ENCODE measurements around the gene ITPR3. TPM values are rescaled to one million over a fixed set of nuclear protein-coding genes. Genes with fewer than 3 reads are reported as not detected.

Gene ITPR3
- total RNA-seq, 1 donor from 2014 or later = 59.5 TPM

GRCh38 chr6:33683576-33684427 lies 62.7 kb downstream of the ITPR3 start:
- DNase-seq (ENCODE audit: low read depth, low spot score) = no peak

DNA sequence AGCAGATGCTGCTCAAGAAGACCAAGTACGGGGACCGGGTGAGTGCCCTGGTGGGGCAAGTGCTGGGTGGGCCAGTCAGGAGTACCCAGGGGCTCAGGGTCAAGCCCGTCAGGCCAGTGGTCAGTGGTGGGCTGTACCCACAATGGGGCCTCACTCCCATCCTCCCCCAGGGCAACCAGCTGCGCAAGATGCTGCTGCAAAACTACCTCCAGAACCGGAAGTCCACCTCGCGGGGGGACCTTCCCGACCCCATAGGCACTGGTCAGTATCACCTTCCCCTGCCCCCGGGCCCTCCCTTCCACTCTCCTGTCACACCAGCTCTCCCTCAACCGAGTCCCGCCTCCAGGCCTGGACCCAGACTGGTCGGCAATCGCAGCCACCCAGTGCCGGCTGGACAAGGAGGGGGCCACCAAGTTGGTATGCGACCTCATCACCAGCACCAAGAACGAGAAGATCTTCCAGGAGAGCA lies 63.3 kb downstream of the ITPR3 start:
- DNase-seq (ENCODE audit: low read depth, low spot score) = no peak

GRCh38 chr6:33684983-33685382 lies 63.9 kb downstream of the ITPR3 start:
- DNase-seq (ENCODE audit: low read depth, low spot score) = no peak

DNA sequence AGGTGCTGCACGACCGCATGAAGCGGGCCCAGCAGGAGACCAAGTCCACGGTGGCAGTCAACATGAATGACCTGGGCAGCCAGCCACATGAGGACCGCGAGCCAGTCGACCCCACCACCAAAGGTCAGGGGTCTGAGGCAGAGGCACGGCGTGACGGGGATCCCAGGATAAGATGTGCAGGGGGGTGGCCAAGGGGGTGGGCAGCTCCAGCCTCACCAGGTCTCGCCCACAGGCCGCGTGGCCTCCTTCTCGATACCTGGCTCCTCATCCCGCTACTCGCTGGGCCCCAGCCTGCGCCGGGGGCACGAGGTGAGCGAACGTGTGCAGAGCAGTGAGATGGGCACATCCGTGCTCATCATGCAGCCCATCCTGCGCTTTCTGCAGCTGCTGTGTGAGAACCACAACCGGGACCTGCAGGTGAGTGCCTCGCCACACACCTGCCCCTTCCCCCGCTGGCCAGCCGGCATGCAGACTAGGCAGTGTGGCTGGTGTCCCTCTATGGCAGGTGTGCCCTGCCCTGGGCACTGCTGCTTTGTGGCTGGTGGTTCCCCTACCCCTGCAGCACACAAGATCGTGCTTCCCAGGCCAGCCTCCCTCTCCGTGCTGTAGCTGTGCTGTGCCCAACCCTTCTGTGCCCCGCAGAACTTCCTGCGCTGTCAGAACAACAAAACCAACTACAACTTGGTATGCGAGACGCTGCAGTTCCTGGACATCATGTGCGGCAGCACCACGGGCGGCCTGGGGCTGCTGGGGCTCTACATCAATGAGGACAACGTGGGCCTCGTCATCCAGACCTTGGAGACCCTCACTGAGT lies 64.5 kb downstream of the ITPR3 start:
- DNase-seq (ENCODE audit: low read depth, low spot score) = no peak

- DNase-seq (ENCODE audit: low read depth, low spot score) = no peak
Observed at GRCh38 chr6:33686225-33686924, 65.3 kb downstream of the ITPR3 start.

GRCh38 chr6:33686981-33687975 lies 66.2 kb downstream of the ITPR3 start:
- DNase-seq (ENCODE audit: low read depth, low spot score) = no peak

DNA sequence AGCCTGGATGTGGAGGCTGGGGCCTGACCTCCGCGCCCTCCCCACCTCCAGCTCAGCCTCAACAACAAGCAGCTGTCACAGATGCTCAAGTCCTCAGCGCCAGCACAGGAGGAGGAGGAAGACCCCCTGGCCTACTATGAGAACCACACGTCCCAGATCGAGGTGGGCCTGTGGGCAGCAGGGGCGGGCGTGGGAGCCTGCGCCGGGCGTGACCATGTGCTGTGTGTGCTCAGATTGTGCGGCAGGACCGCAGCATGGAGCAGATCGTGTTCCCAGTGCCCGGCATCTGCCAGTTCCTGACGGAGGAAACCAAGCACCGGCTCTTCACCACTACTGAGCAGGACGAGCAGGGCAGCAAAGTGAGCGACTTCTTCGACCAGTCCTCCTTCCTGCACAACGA lies 66.9 kb downstream of the ITPR3 start:
- no peak for DNase-seq (ENCODE audit: low read depth, low spot score)

DNA sequence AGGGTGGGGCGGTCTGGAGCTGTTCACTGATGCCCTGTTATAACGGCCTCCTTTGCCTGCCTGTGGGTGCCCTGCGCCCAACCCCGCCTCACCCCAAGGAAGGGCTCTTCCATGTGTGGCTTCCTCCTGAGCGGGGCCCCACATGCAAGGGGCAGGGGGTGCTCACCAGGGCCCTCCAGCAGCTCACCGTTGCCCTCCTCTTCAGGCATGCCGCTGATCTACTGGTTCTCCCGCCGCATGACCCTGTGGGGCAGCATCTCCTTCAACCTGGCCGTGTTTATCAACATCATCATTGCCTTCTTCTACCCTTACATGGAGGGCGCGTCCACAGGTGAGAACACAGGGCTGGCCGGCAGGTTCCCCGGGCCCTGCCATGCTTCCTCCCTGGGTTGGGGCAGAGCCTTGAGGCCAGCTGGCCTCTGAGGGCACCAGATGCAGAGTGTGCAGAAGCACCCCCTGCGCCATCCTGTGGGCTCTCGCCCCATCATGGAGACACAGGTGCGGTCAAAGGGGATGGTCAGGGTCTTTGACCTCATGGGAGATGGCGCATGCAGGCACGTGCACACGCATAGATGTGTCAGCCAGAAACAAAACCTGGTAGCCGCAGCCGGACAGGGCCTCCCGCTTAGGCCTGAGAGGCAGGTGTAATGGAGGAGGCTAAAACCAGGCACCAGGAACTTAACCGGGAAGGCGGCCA lies 67.5 kb downstream of the ITPR3 start:
- DNase-seq (ENCODE audit: low read depth, low spot score) = no peak

GRCh38 chr6:33689148-33689494 lies 68.0 kb downstream of the ITPR3 start:
- no peak for DNase-seq (ENCODE audit: low read depth, low spot score)

- DNase-seq (ENCODE audit: low read depth, low spot score) = no peak
Observed at GRCh38 chr6:33689879-33690278, 68.8 kb downstream of the ITPR3 start.

- DNase-seq (ENCODE audit: low read depth, low spot score) = no peak
Observed at GRCh38 chr6:33690766-33691165, 69.6 kb downstream of the ITPR3 start.

DNA sequence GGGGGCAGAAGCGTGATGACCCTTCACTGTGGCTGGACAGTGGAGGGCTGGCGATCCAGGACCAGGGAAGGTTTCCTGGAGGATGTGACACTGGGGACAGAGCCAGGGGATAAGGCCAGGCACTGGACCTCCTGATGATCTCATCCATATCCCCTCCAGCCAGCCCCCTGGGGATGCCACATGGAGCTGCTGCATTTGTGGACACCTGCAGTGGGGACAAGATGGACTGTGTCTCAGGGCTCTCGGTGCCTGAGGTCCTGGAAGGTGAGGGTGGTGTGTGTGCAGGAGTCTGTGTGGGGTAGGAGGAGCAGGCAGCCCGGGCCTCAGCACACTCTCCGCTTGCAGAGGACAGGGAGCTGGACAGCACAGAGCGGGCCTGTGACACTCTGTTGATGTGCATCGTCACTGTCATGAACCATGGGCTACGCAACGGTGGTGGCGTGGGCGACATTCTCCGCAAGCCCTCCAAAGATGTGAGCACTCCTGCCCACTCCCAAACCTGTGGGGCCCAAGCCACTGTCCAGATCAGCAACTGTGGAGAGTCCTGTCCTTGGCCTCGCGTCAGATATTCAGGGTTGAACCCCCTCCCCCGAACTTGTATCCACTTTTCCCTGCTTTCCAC lies 70.4 kb downstream of the ITPR3 start:
- DNase-seq (ENCODE audit: low read depth, low spot score) = no peak

GRCh38 chr6:33692078-33692759 lies 71.1 kb downstream of the ITPR3 start:
- DNase-seq (ENCODE audit: low read depth, low spot score) = no peak

DNA sequence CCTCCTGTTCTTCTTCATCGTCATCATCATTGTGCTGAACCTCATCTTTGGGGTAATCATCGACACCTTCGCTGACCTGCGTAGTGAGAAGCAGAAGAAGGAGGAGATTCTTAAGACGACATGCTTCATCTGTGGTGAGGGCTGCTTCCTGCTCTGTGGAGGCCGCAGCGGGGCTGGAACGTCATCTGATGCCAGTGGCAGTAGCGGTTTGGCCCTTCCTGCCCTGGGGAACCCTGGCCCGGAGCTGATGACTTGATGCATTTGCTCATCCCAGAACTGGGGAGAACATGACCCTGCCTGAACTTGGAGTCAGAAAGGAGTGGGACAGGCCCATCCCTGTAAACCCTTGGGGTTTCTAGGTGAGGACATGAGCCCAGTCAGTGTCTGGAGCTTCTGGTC lies 71.6 kb downstream of the ITPR3 start:
- no peak for DNase-seq (ENCODE audit: low read depth, low spot score)

- no peak for DNase-seq (ENCODE audit: low read depth, low spot score)
Observed at GRCh38 chr6:33693186-33694105, 72.3 kb downstream of the ITPR3 start.

DNA sequence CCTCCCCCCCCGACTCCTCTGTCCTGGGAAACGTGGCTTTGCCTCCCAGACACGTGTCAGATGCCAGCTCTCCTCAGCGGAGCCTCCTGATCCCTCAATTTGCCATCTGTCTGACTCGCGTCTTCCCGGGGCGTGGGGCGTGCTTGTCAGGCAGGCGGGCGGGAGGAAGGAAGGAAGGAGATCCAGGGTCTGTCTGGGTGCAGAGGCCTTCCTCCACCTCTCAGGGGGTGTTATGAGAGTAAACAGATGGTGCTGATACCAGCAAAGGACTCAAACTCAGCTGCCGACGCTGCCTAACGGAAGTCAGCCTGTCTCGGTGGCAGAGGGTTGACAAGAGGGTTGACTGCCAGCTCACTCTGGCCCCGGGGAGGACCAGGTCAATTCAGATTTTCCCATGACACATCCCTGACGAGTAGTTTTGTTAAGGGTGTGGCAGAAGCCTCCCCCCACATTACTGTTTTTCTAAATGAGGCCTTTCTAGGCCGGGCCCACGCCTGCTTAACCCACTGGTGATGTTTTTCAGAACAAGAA lies 73.3 kb downstream of the ITPR3 start:
- DNase-seq (ENCODE audit: low read depth, low spot score) = peak; percentile 39

- no peak for DNase-seq (ENCODE audit: low read depth, low spot score)
Observed at GRCh38 chr6:33694977-33695376, 73.9 kb downstream of the ITPR3 start.

- DNase-seq (ENCODE audit: low read depth, low spot score) = no peak
Observed at GRCh38 chr6:33695451-33695887, 74.3 kb downstream of the ITPR3 start.

All from pulmonary artery endothelial cell (primary cell).